ENCODE results near the gene CDKN1C.

CDKN1C gene

GRCh38 chr11:2838676-2839294 lies 46.8 kb downstream of the CDKN1C start:
- H3K27ac Mint-ChIP-seq = peak overlapping the region in 1 of 3 experiments; percentile 65
- peaks cover 52% of the 10 kb centered on the region for H3K4me1 Mint-ChIP-seq
- peaks cover 4% of the 10 kb centered on the region for H3K27me3 Mint-ChIP-seq (ENCODE audit: low read depth)
- no peaks in the 10 kb centered on the region for H3K9me3 Mint-ChIP-seq
- no peak overlapping the region for H3K4me3 Mint-ChIP-seq
- no peak for TF ChIP-seq CTCF (IDR thresholded peaks at IDR 0.05; ENCODE audit: unreplicated experiment in 3 of 3)
- no peaks in the 10 kb centered on the region for H3K36me3 Mint-ChIP-seq (ENCODE audit: low read depth)

GRCh38 chr11:2838091-2838490 lies 47.5 kb downstream of the CDKN1C start:
- no peaks in the 10 kb centered on the region for H3K36me3 Mint-ChIP-seq (ENCODE audit: low read depth)
- H3K27me3 Mint-ChIP-seq (ENCODE audit: low read depth) = peaks cover 4% of the 10 kb centered on the region
- no peaks in the 10 kb centered on the region for H3K9me3 Mint-ChIP-seq
- H3K4me1 Mint-ChIP-seq = peaks cover 53% of the 10 kb centered on the region
- peak overlapping the region in 1 of 3 experiments; percentile 8 for H3K4me3 Mint-ChIP-seq
- no peak for TF ChIP-seq CTCF (IDR thresholded peaks at IDR 0.05; ENCODE audit: unreplicated experiment in 3 of 3)
- H3K27ac Mint-ChIP-seq = peak overlapping the region in 2 of 3 experiments; percentile 86 to 88

GRCh38 chr11:2837651-2838050 lies 47.9 kb downstream of the CDKN1C start:
- Mint-ChIP-seq H3K4me1 (peaks cover 53% of the 10 kb centered on the region), H3K4me3 (peak overlapping the region in 1 of 3 experiments; percentile 46)

GRCh38 chr11:2837096-2837601 lies 48.4 kb downstream of the CDKN1C start:
- H3K4me3 Mint-ChIP-seq = peak overlapping the region in 1 of 3 experiments; percentile 46
- H3K36me3 Mint-ChIP-seq (ENCODE audit: low read depth) = no peaks in the 10 kb centered on the region
- H3K9me3 Mint-ChIP-seq = no peaks in the 10 kb centered on the region
- peak overlapping the region; percentile 71 to 88 (median 81) for H3K27ac Mint-ChIP-seq
- H3K4me1 Mint-ChIP-seq = peaks cover 53% of the 10 kb centered on the region
- H3K27me3 Mint-ChIP-seq (ENCODE audit: low read depth) = peaks cover 4% of the 10 kb centered on the region
- TF ChIP-seq CTCF (IDR thresholded peaks at IDR 0.05; ENCODE audit: unreplicated experiment in 3 of 3) = peak; percentile 50 to 57 (median 54)

More at GRCh38 chr11:2837651-2838050, 47.9 kb downstream of the CDKN1C start:
- Mint-ChIP-seq H3K36me3 (ENCODE audit: low read depth) (no peaks in the 10 kb centered on the region), H3K27me3 (ENCODE audit: low read depth) (peaks cover 4% of the 10 kb centered on the region), H3K9me3 (no peaks in the 10 kb centered on the region), H3K27ac (peak overlapping the region; percentile 71 to 88 (median 86))
- no peak for TF ChIP-seq CTCF (IDR thresholded peaks at IDR 0.05; ENCODE audit: unreplicated experiment in 3 of 3)

- Mint-ChIP-seq H3K36me3 (ENCODE audit: low read depth) (no peaks in the 10 kb centered on the region), H3K27me3 (ENCODE audit: low read depth) (peaks cover 4% of the 10 kb centered on the region)
- no peak for TF ChIP-seq CTCF (IDR thresholded peaks at IDR 0.05; ENCODE audit: unreplicated experiment in 3 of 3)
Measured at GRCh38 chr11:2836315-2837095, 49.1 kb downstream of the CDKN1C start.

More at GRCh38 chr11:2836315-2837095, 49.1 kb downstream of the CDKN1C start:
- Mint-ChIP-seq H3K27ac (peak overlapping the region; percentile 56 to 88 (median 81)), H3K4me1 (peaks cover 53% of the 10 kb centered on the region), H3K9me3 (no peaks in the 10 kb centered on the region), H3K4me3 (peak overlapping the region in 1 of 3 experiments; percentile 12)

All from nephron (organoid).